GM18951 (cell line): ENCODE measurements around the gene EPHA5.

Experiments used
- POLR2A ChIP-seq: IDR thresholded peaks from 4 replicates; pipeline ENCODE4 v1.6.1; 2011; ENCODE audit warnings: mild to moderate bottlenecking; ENCODE audit not compliant: insufficient read length, insufficient read depth; ENCODE audit errors: extremely low read depth
- in situ Hi-C: fragments of 300-500 bp; cut with MboI; formaldehyde crosslinking; loops from one replicate; pipeline ENCODE4 v1.12.0; 2022; ENCODE audit warnings: low sequenced_read_pairs, mixed read lengths, inconsistent platforms; ENCODE audit not compliant: unreplicated experiment

The EPHA5 gene

DNA sequence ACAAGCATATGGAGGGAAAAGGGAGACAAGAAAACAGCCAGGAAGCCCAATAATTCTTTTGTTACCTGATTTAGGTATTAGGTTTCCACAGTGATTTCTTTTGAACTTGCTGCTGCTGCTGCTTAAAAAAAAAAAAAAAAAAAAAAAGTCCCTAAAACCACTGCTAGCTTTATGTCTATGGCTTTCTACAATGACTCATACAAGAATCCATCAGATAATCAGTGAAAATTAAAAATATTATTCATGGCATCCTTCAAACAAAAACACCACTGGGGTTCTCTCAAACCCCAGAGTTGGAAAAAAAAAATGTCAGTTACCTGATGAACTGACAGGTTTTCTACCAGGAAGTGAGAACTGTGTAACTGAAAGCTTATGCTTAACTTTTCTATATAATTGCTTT, 14.3 kb downstream of the EPHA5 start:
- in situ Hi-C loops, result no loop called here

DNA sequence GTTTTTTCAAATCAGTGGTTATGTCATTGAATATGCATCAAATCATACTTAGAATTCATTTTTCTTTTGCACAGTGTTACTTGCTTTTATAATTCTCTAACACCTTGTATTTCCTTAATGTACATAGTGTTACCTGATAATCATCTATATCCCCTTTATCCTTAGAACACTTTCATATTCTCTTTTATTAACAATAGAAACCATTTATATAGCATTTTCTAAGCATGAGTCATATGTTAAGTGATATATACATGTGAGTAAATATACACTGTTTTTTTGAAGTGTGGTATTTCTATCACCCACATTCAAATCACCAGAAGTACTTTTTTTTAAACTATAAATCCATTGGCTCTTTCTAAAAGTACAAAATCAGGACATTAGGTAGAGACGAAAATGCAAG, 15.3 kb downstream of the EPHA5 start:
- in situ Hi-C loops, result no loop called here
- no peak for TF ChIP-seq POLR2A

More for the DNA sequence above, 14.3 kb downstream of the EPHA5 start:
- no peak for TF ChIP-seq POLR2A

DNA sequence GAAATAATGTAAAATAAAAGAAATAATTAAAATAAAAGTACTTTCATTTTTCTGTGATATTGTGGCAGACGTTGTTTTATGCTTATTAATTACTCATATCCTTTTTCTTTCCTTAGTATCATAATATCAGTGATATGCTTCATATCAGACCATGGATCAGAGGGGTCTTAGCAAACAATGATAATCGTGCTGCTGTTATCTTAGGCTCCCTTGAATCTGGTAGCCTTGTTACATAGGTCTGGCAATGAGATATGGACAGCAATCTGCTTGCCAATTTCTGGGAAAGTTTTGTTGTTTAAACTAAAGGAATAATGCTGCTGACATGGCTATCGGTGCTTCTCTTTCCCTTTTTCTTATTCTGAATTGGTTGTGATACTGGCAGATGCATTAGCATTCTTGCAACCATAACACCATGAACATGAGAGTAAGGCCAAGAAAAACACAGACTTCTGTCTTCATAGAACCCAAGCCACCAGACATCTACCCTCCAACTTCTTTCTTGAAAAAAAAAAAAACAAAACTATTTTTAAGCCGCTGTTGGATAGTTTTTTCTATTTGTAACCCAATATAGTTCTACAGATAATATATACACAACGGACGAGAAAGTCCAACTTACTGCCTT, 16.4 kb downstream of the EPHA5 start:
- in situ Hi-C loops, result no loop called here
- no peak for TF ChIP-seq POLR2A

DNA sequence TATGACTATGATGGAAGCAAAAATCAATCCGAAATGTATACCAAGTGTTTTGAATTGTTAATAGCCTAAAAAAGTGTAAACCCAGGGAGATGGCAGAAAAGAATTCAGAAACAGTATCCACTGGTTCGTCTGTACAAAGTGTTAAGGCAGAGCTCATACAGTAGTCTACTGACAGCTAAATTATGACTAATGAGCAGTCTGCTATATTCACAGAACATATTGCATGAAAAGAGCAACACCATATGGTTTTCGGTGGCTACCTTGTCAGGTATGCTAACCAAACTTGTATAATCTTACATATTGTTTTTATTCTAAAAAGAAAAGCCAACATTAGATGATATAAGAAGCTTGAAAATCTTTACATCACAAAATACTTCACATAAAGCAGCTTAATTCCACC, 18.5 kb downstream of the EPHA5 start:
- TF ChIP-seq POLR2A, result no peak
- in situ Hi-C loops, result no loop called here

DNA sequence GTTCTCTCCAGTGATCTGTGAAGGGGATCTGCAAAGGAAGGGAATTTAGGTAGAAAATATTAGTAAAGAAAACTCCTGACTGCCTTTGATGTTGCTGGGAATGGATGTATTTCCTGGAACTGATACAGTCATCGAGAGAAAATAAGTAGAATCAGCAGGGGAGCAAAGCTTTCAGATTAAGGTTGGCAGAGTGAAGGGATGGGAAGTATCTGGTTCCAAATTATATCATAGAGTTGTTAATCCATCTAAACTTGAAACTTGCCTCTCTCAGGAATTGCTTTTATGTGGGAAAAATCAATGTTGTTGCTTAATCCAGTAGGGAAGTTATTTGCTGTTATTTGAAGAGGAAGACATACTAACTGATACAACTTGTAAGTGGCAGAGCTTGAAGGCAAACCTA, 19.3 kb downstream of the EPHA5 start:
- in situ Hi-C loops, result no loop called here
- no peak for TF ChIP-seq POLR2A

DNA sequence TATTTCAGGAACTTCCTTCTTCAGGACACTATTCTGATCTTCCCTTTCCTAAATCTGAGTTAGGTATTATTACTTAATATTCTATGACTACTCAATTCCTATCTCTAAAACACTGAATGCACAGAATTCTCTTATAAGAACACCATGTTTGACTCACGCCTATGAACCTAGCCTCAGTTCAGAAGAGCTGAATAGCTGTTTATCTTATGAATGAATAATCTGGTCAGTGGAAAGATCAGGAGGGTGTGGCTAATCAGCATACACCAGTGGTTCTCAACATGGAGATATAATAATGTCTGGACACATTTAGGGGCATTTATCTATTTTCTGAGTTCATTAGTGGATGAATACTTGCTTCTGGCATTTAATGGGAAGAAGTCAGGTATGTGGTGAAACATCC, 24.2 kb downstream of the EPHA5 start:
- TF ChIP-seq POLR2A, result no peak
- in situ Hi-C loops, result no loop called here

DNA sequence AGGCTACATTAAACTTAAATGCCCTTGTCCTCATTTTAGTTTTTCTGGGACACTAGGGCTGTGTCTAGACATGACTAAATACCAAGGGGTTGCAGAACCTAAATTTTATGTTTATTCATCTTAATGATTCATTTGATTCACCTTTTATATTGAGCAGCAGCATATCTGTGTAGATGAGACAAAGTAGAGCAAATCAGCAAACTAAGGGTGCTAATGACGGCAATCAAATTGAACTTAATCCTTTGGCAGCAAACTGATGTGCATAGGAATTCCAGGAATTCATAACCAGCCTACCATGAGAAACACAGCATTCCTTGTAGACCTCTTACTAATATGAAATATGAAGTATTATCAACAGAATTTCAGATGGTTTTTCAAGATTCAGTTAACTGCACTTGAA, 25.1 kb downstream of the EPHA5 start:
- TF ChIP-seq POLR2A, result no peak
- in situ Hi-C loops, result no loop called here

DNA sequence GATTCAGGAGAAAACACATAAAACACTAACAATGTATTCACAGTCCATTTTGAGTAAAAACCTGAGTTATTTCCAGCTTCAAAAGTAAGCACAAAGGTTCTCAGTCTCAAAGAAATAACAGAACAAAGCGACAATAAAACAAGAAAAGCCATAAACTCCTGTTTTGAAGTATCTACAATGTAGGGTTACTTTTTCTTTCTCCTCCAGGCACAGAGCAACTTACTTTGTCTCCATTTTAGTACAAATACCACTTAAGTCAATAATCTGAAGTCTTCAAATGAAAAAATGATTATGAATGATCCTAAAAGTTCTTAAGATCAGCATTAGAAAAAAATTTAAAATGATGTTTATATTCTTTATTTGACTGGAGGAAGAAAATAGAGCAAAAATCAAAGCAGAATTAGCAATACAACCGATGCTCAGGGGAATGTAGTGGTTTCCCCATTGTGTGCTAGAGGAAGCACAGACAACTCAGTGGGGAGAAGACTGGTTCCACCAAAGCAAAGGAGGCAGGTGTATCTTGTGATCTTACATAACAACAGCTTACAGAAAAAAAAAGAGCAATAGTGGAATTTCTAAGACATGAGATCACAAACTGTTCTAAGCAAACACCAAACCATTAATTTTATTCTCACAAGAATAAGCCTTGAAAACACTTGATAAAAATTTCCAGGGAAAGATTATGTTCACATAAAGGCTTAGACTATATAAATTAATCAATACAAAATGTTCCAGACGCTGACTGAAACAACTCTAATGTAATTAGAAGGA, 35.1 kb downstream of the EPHA5 start:
- in situ Hi-C loops, result no loop called here
- no peak for TF ChIP-seq POLR2A

DNA sequence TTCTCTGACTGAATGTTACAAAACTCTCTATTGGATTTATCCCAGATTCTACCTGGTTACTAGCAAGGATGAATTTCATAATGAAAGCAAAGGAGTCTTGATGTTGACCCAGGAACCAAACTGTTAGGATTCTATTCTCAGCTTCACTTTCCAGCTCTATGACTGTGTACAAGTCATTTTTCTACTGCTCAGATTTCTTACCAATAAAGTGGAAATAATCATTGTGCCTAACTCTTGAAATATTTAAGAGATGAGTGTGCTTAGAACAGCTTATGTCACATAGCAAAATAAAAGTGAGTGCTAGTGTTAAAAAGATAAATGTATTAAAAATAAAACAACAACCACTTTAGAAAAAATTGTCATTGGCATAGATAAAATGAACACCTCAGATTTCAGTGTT, 45.6 kb downstream of the EPHA5 start:
- no peak for TF ChIP-seq POLR2A
- in situ Hi-C loops, result no loop called here

DNA sequence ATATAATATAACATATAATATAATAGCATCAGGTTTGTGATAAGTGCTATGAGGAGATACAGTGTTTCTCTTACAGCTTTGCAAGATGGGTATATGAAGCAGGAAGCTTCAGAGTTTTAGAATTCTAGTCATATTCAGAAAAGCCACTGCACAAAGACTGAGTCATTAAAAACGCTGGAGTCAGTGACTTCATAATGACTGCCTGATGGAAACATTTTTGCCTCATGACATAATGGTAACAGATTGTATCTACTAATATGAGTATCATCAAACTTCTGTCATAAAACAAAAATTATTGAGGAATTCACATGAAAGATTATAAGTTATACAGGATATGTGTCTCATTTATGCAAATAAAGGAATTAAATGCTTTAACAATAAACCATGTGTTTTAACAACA, 46.8 kb downstream of the EPHA5 start:
- no peak for TF ChIP-seq POLR2A
- in situ Hi-C loops, result no loop called here

DNA sequence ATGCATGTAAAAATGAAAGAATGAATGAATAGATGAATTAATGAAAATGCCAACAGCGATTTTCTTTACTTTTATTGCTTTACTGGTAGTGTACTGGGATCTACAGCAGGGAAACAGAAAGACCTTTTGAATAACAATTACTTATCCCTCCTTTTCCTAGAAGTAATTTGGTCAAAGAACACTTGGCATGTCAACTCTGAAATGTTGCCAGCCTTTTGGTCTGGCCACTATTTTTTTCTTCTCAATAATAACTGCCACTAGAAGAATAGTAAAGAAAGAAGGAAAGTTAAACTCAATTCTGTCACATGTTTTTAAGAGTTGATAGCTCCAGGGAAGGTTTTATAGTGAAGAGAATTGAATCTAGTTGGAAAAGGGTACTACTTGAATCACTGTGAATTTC, 52.9 kb downstream of the EPHA5 start:
- no peak for TF ChIP-seq POLR2A
- in situ Hi-C loops, result no loop called here

DNA sequence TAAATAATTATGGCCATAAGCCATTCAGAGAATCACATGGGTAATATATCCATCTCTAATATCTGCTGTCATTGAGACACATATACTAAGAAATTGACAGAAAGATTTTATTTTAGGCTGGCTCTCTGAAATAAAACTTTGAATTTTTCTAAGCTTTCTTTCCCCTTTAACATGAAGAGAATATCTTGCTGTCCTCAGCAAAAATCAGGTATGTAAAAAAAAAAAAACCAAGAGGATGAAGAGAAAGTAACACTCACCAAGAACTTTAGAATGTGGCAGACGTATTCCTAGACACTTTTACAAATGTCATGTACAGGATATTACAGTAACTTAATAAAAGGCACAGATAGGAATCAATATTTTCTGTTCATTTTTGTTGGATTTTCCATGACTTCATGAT, 65.8 kb downstream of the EPHA5 start:
- in situ Hi-C loops, result no loop called here
- no peak for TF ChIP-seq POLR2A

DNA sequence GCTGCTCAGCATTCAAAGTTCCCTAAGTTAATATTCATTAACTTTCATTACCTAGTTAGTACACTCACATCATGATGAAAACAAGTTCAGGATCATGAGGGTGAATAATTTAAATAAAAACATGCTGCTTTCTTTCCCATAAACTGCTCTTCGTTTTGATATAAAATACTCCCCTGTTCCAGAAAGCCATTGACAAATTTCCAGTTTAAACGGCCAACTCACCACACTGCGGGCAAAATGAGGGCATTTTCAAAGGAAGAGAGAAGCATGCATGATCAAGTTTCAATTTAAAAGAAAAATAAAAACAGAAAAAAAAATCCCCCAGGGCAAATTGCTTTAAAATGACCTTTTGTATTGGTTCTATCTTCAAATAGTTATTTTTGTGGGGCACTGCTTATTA, 69.6 kb downstream of the EPHA5 start:
- in situ Hi-C loops, result no loop called here
- no peak for TF ChIP-seq POLR2A

DNA sequence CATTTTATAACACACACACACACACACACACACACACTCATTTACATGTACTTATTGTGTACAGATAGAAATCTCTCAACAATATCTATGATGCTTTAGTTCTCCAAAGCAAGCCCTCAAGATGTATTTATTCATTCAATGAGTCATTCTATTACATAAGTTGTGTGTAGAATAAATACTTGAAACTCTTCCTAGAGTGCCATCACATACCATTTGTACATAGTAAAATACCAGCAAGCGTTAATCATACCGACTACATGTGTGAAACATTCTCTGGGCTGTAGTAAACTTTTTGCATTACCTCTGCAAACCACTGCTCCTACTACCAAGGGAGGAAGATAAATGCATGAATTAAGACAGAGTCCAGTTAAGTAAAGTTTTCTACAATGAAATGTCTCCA, 70.9 kb downstream of the EPHA5 start:
- in situ Hi-C loops, result no loop called here
- TF ChIP-seq POLR2A, result no peak

DNA sequence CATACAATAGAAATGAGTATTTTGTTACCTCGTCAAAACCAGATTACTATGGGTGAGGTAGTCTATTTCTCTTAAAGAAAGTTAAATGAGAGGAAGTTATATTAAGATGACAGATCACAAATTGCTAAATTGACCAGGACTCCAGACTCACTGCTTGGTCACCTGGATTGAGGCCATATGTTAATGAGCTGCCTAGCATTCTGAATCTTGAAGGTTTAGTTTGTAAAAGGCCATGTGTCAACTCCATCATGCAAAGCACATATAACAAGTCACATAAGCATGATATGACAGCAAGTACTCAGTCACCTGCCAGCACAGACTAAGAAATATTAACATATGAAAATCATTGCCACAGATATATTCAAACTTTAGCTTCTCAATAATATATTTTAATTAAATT, 72.6 kb downstream of the EPHA5 start:
- no peak for TF ChIP-seq POLR2A
- in situ Hi-C loops, result no loop called here

DNA sequence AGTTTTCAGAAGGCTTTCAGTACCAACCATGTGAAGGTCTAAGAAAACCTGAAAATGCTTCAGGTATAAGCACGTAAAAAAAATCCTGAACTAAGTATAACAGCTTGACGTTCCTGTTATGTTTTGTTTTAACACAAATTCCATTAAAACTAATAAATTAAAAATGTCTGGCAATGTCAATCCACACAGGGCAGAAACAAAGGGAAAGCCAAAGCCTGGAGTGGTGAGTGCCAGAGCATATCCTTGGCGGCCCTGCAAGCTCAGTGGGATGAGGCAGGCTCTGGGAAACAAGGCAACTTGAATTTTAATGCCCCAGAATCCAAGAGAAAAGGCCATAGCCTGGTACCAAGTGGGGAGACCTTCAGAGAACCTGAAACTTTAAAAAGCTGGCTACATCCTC, 78.2 kb downstream of the EPHA5 start:
- in situ Hi-C loops, result no loop called here

More for the DNA sequence above, 78.2 kb downstream of the EPHA5 start:
- TF ChIP-seq POLR2A, result no peak
